ENCODE data around the gene MGRN1. TPM values are rescaled to one million over a fixed set of nuclear protein-coding genes. Genes with fewer than 3 reads are reported as not detected.
A peak's percentile ranks its signal among the peaks of the same experiment; 100 is the strongest.

MGRN1 gene
- total and polyA plus RNA-seq, 2 of the 13 experiments (the other 11 are each of a cell fraction or from before 2014, with no cell fraction given): 11.9 to 12.6 TPM

DNA sequence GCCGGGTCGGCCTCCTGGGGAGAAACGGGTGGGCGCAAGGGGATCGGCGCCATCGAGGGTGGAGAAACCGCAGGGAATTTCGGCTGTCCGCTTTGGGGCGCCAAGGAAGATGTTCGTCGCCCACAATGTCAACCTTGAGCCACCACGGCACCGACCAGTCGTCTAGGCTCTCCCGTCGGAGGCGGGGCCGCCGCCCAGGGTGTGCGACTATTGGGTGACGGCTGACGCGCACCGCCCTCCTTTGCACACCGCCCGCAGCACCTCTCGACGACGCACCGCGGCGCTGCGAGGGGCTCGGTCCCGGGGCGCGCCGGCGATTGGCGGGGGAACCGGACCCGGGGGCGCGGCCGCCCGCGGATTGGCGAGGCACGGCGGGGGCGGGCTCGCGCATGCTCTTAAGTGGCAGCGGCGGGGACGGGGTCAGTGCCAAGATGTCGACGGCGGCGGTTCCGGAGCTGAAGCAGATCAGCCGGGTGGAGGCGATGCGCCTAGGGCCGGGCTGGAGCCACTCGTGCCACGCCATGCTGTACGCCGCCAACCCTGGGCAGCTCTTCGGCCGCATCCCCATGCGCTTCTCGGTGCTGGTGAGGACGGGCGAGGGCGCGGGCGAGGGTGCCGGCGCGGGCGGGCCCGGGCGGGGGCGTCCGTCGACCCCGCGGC lies 68.8 kb downstream of the MGRN1 start, which contains the start of gene NUDT16L1 (continued):
- TF ChIP-seq ZMYM3 (CRISPR knock-in tag; IDR thresholded peaks at IDR 0.05) (no peak), HNF4A (CRISPR knock-in tag; IDR thresholded peaks at IDR 0.05) (no peak), CCAR2 (optimal IDR thresholded peaks at IDR 0.05; ENCODE audit: low read depth, low read length) (no peak), ZBTB7A (CRISPR knock-in tag; IDR thresholded peaks at IDR 0.05) (no peak), FLYWCH1 (CRISPR knock-in tag; IDR thresholded peaks at IDR 0.05) (no peak), ZNF138 (CRISPR knock-in tag; IDR thresholded peaks at IDR 0.05; ENCODE audit: low read depth) (0 out of 2 replicates have a peak, but pooled peaks have one; percentile 21), SRY (CRISPR knock-in tag; IDR thresholded peaks at IDR 0.05) (peak; percentile 49; the same call in 1 of the 2 replicates), ZSCAN29 (CRISPR knock-in tag; conservative IDR thresholded peaks at IDR 0.05) (no peak), ZSCAN31 (CRISPR knock-in tag; IDR thresholded peaks at IDR 0.05; ENCODE audit: low read depth) (peak; percentile 36; the same call in 1 of the 2 replicates), ZSCAN25 (CRISPR knock-in tag; IDR thresholded peaks at IDR 0.05) (peak; percentile 24; the same call in 1 of the 2 replicates), HMGA1 (CRISPR knock-in tag; conservative IDR thresholded peaks at IDR 0.05) (no peak), ZNF589 (CRISPR knock-in tag; conservative IDR thresholded peaks at IDR 0.05) (no peak), POLR2A (IDR thresholded peaks at IDR 0.05; ENCODE audit: insufficient read depth in 1 of 2, low read depth in 2 of 2, low read length in 2 of 2) (peak; percentile 90 to 93)
- TF ChIP-seq, protein P1, sequence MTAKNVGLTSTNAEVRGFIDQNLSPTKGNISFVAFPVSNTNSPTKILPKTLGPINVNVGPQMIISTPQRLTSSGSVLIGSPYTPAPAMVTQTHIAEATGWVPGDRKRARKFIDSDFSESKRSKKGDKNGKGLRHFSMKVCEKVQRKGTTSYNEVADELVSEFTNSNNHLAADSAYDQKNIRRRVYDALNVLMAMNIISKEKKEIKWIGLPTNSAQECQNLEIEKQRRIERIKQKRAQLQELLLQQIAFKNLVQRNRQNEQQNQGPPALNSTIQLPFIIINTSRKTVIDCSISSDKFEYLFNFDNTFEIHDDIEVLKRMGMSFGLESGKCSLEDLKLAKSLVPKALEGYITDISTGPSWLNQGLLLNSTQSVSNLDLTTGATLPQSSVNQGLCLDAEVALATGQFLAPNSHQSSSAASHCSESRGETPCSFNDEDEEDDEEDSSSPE (CRISPR knock-in tag; IDR thresholded peaks at IDR 0.05): peak; percentile 48; the same call in 1 of the 2 replicates
- TF ChIP-seq, protein P2, sequence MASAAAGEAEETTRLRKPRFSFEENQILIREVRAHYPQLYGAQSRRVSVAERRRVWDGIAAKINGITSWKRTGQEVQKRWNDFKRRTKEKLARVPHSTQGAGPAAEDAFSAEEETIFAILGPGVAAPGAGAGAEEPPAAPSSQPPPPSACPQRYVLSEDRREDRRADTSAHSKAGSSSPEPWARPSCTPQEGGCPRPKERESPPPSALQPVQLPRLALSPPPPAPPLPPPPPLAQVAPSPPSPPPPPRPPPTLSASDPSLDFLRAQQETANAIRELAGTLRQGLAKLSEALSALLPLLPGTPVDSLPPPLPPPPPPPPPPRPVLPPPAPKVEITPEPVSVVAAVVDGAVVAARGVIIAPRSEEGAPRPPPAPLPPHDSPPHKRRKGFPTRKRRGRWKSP (CRISPR knock-in tag; IDR thresholded peaks at IDR 0.05): no peak
- TF ChIP-seq, protein P3, sequence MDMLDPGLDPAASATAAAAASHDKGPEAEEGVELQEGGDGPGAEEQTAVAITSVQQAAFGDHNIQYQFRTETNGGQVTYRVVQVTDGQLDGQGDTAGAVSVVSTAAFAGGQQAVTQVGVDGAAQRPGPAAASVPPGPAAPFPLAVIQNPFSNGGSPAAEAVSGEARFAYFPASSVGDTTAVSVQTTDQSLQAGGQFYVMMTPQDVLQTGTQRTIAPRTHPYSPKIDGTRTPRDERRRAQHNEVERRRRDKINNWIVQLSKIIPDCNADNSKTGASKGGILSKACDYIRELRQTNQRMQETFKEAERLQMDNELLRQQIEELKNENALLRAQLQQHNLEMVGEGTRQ (IDR thresholded peaks at IDR 0.05; ENCODE audit: low read depth, low read length): no peak
- TF ChIP-seq, protein P3 (CRISPR knock-in tag; IDR thresholded peaks at IDR 0.05; ENCODE audit: borderline replicate concordance): no peak
- TF ChIP-seq, protein P4, sequence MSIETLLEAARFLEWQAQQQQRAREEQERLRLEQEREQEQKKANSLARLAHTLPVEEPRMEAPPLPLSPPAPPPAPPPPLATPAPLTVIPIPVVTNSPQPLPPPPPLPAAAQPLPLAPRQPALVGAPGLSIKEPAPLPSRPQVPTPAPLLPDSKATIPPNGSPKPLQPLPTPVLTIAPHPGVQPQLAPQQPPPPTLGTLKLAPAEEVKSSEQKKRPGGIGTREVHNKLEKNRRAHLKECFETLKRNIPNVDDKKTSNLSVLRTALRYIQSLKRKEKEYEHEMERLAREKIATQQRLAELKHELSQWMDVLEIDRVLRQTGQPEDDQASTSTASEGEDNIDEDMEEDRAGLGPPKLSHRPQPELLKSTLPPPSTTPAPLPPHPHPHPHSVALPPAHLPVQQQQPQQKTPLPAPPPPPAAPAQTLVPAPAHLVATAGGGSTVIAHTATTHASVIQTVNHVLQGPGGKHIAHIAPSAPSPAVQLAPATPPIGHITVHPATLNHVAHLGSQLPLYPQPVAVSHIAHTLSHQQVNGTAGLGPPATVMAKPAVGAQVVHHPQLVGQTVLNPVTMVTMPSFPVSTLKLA (IDR thresholded peaks at IDR 0.05): no peak
- TF ChIP-seq, protein P5, sequence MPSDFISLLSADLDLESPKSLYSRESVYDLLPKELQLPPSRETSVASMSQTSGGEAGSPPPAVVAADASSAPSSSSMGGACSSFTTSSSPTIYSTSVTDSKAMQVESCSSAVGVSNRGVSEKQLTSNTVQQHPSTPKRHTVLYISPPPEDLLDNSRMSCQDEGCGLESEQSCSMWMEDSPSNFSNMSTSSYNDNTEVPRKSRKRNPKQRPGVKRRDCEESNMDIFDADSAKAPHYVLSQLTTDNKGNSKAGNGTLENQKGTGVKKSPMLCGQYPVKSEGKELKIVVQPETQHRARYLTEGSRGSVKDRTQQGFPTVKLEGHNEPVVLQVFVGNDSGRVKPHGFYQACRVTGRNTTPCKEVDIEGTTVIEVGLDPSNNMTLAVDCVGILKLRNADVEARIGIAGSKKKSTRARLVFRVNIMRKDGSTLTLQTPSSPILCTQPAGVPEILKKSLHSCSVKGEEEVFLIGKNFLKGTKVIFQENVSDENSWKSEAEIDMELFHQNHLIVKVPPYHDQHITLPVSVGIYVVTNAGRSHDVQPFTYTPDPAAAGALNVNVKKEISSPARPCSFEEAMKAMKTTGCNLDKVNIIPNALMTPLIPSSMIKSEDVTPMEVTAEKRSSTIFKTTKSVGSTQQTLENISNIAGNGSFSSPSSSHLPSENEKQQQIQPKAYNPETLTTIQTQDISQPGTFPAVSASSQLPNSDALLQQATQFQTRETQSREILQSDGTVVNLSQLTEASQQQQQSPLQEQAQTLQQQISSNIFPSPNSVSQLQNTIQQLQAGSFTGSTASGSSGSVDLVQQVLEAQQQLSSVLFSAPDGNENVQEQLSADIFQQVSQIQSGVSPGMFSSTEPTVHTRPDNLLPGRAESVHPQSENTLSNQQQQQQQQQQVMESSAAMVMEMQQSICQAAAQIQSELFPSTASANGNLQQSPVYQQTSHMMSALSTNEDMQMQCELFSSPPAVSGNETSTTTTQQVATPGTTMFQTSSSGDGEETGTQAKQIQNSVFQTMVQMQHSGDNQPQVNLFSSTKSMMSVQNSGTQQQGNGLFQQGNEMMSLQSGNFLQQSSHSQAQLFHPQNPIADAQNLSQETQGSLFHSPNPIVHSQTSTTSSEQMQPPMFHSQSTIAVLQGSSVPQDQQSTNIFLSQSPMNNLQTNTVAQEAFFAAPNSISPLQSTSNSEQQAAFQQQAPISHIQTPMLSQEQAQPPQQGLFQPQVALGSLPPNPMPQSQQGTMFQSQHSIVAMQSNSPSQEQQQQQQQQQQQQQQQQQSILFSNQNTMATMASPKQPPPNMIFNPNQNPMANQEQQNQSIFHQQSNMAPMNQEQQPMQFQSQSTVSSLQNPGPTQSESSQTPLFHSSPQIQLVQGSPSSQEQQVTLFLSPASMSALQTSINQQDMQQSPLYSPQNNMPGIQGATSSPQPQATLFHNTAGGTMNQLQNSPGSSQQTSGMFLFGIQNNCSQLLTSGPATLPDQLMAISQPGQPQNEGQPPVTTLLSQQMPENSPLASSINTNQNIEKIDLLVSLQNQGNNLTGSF (CRISPR knock-in tag; IDR thresholded peaks at IDR 0.05): no peak

All from HepG2 (cell line).